ENCODE measurements around the gene ZBTB16.

DNA sequence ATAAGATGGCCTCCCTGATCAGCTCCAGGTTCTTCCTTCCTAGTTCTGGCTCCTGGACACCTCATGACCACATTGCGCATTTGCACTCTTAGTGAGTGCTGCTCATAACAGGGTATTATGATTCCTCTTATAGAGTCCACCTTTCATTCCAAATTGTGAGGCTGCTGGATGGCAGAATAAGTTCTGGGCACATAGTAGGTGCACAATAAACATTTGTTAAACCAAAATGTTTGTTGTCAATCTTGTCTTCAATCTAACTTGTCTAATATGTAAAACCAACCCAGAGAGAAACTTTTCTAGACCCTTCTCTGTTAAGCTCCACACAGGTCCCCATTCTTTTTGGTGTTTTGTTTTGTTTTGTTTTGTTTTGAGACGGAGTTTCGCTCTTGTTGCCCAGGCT is 22.6 kb upstream of the ZBTB16 start:
- TF ChIP-seq POLR2AphosphoS5 (IDR thresholded peaks at IDR 0.05) (no peak), POLR2A (IDR thresholded peaks at IDR 0.05) (no peak)
- TF ChIP-seq, protein P1, sequence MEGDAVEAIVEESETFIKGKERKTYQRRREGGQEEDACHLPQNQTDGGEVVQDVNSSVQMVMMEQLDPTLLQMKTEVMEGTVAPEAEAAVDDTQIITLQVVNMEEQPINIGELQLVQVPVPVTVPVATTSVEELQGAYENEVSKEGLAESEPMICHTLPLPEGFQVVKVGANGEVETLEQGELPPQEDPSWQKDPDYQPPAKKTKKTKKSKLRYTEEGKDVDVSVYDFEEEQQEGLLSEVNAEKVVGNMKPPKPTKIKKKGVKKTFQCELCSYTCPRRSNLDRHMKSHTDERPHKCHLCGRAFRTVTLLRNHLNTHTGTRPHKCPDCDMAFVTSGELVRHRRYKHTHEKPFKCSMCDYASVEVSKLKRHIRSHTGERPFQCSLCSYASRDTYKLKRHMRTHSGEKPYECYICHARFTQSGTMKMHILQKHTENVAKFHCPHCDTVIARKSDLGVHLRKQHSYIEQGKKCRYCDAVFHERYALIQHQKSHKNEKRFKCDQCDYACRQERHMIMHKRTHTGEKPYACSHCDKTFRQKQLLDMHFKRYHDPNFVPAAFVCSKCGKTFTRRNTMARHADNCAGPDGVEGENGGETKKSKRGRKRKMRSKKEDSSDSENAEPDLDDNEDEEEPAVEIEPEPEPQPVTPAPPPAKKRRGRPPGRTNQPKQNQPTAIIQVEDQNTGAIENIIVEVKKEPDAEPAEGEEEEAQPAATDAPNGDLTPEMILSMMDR (IDR thresholded peaks at IDR 0.05): no peak
